ENCODE measurements around the gene GRB10. TPM values are rescaled to one million over a fixed set of nuclear protein-coding genes. Genes with fewer than 3 reads are reported as not detected.

Gene GRB10
- total RNA-seq, 1 donor from 2014 or later = 93.0 TPM

Other genes starting within 250 kb of the GRB10 start
- gene DDC, start 217.5 kb downstream of the GRB10 start, total RNA-seq = 0.57 and 1.0 TPM in 2 replicates

Measured in neural crest cell (in vitro differentiated cells).